Activated T-cell treated with anti-CD3 and anti-CD28 coated beads for 1 hour (primary cell): ENCODE measurements around the gene MELTF.
"Not testable (repeated sequence)": the region's sequence is repeated elsewhere in the genome, so short reads cannot be mapped to it uniquely, and the experiment has no call there.

Experiments used
- DNase-seq: peaks from one replicate; pipeline ENCODE4 v3.0.0-alpha.2; 2020; ENCODE audit warnings: low read depth

The MELTF gene

GRCh38 chr3:197029511-197030167 lies at the start of gene MELTF:
Gene MELTF (minus strand): TSS chr3:197029817. CDS start chr3:197029702, 115 bp downstream.
- DNase-seq = peak; percentile 61

GRCh38 chr3:197076415-197076814 lies 46.8 kb upstream of the MELTF start:
- DNase-seq = no peak

- no peak for DNase-seq
These were observed 38.5 kb upstream of the MELTF start for GRCh38 chr3:197068077-197068476.

GRCh38 chr3:197064771-197065170 lies 35.2 kb upstream of the MELTF start:
- DNase-seq = no peak

GRCh38 chr3:197062446-197062845 lies 32.8 kb upstream of the MELTF start:
- no peak for DNase-seq

- DNase-seq = not testable (repeated sequence)
These were observed 22.0 kb upstream of the MELTF start for GRCh38 chr3:197051637-197052036.

GRCh38 chr3:197050511-197050910 lies 20.9 kb upstream of the MELTF start:
- no peak for DNase-seq

- DNase-seq = no peak
These were observed 12.9 kb upstream of the MELTF start for GRCh38 chr3:197042539-197042938.

- DNase-seq = no peak
These were observed 12.4 kb upstream of the MELTF start for GRCh38 chr3:197041875-197042488.

- DNase-seq = no peak
These were observed 11.0 kb upstream of the MELTF start for GRCh38 chr3:197040658-197041057.

- DNase-seq = no peak
These were observed 9.3 kb upstream of the MELTF start for GRCh38 chr3:197038679-197039462.

GRCh38 chr3:197035577-197035976 lies 6.0 kb upstream of the MELTF start:
- DNase-seq = no peak

- DNase-seq = not testable (repeated sequence)
These were observed 5.2 kb upstream of the MELTF start for GRCh38 chr3:197034778-197035177.

- not testable (repeated sequence) for DNase-seq
These were observed 4.1 kb upstream of the MELTF start for GRCh38 chr3:197033764-197034163.

- no peak for DNase-seq
These were observed 2.0 kb upstream of the MELTF start for GRCh38 chr3:197031315-197032285.

GRCh38 chr3:197030379-197031314 lies 1.0 kb upstream of the MELTF start:
- DNase-seq = no peak

GRCh38 chr3:197028728-197029510 lies 698 bp downstream of the MELTF start:
- DNase-seq = no peak

GRCh38 chr3:197027896-197028727 lies 1.5 kb downstream of the MELTF start:
- DNase-seq = no peak
